Activated naive CD8-positive, alpha-beta T cell treated with anti-CD3 and anti-CD28 coated beads for 36 hours (primary cell): ENCODE measurements around the gene ZNF579. TPM values are rescaled to one million over a fixed set of nuclear protein-coding genes. Genes with fewer than 3 reads are reported as not detected.
A peak's percentile ranks its signal among the peaks of the same experiment; 100 is the strongest.
"Not testable (repeated sequence)": the region's sequence is repeated elsewhere in the genome, so short reads cannot be mapped to it uniquely, and the experiment has no call there.

Experiments used
- DNase-seq: peaks from one replicate; pipeline ENCODE4 v3.0.0; 2021
- H3K27ac Mint-ChIP-seq: one replicate; pipeline ENCODE4 v1.8.0; 2022; ENCODE audit warnings: mild to moderate bottlenecking, moderate library complexity, mixed read lengths
- H3K27me3 Mint-ChIP-seq: one replicate; pipeline ENCODE4 v1.8.0; 2022; ENCODE audit warnings: mild to moderate bottlenecking, mixed read lengths
- H3K36me3 Mint-ChIP-seq: one replicate; pipeline ENCODE4 v1.8.0; 2021; ENCODE audit warnings: mild to moderate bottlenecking, mixed read lengths
- H3K4me1 Mint-ChIP-seq: one replicate; pipeline ENCODE4 v1.8.0; 2021; ENCODE audit warnings: mixed read lengths
- H3K4me3 Mint-ChIP-seq: one replicate; pipeline ENCODE4 v1.8.0; 2022; ENCODE audit warnings: mild to moderate bottlenecking, moderate library complexity, mixed read lengths
- H3K9me3 Mint-ChIP-seq: one replicate; pipeline ENCODE4 v1.8.0; 2022; ENCODE audit warnings: mixed read lengths
- total RNA-seq, 2 experiments: library from RNA; stranded (reverse); gene quantifications; one replicate each; pipeline ENCODE4 v1.2.3, GENCODE V29; 2021

ZNF579 gene
- total RNA-seq, 2 experiments from 2014 or later = 5.5 to 6.1 TPM

- H3K27me3 Mint-ChIP-seq = no peaks in the 10 kb centered on the region
- peaks cover 20% of the 10 kb centered on the region for H3K36me3 Mint-ChIP-seq
- no peak overlapping the region for H3K27ac Mint-ChIP-seq
- DNase-seq = no peak
- peaks cover 7% of the 10 kb centered on the region for H3K4me1 Mint-ChIP-seq
- no peak overlapping the region for H3K4me3 Mint-ChIP-seq
- H3K9me3 Mint-ChIP-seq = no peaks in the 10 kb centered on the region
Observed at GRCh38 chr19:55591555-55591954, 10.9 kb upstream of the ZNF579 start.

- no peaks in the 10 kb centered on the region for H3K27me3 Mint-ChIP-seq
- H3K36me3 Mint-ChIP-seq = peaks cover 11% of the 10 kb centered on the region
- peaks cover 11% of the 10 kb centered on the region for H3K4me1 Mint-ChIP-seq
- no peak overlapping the region for H3K27ac Mint-ChIP-seq
- no peaks in the 10 kb centered on the region for H3K9me3 Mint-ChIP-seq
- DNase-seq = no peak
- H3K4me3 Mint-ChIP-seq = no peak overlapping the region
Observed at GRCh38 chr19:55590617-55591016, 10.0 kb upstream of the ZNF579 start.

GRCh38 chr19:55590109-55590508, 9.5 kb upstream of the ZNF579 start:
- no peak for DNase-seq
- Mint-ChIP-seq H3K27ac (no peak overlapping the region), H3K4me3 (no peak overlapping the region), H3K27me3 (no peaks in the 10 kb centered on the region), H3K4me1 (peaks cover 16% of the 10 kb centered on the region), H3K9me3 (no peaks in the 10 kb centered on the region), H3K36me3 (peaks cover 6% of the 10 kb centered on the region)

- no peaks in the 10 kb centered on the region for H3K36me3 Mint-ChIP-seq
- DNase-seq = no peak
- H3K4me1 Mint-ChIP-seq = peaks cover 16% of the 10 kb centered on the region
- no peak overlapping the region for H3K4me3 Mint-ChIP-seq
- no peaks in the 10 kb centered on the region for H3K27me3 Mint-ChIP-seq
- H3K9me3 Mint-ChIP-seq = no peaks in the 10 kb centered on the region
- no peak overlapping the region for H3K27ac Mint-ChIP-seq
Observed at GRCh38 chr19:55588738-55589137, 8.1 kb upstream of the ZNF579 start.

GRCh38 chr19:55586976-55587668, 6.5 kb upstream of the ZNF579 start:
- H3K36me3 Mint-ChIP-seq = no peaks in the 10 kb centered on the region
- peaks cover 16% of the 10 kb centered on the region for H3K4me1 Mint-ChIP-seq
- DNase-seq = peak; percentile 95
- H3K27ac Mint-ChIP-seq = peak overlapping the region; percentile 16
- no peaks in the 10 kb centered on the region for H3K27me3 Mint-ChIP-seq
- peak overlapping the region; percentile 77 for H3K4me3 Mint-ChIP-seq
- no peaks in the 10 kb centered on the region for H3K9me3 Mint-ChIP-seq

GRCh38 chr19:55585658-55586339, 5.2 kb upstream of the ZNF579 start:
- peak; percentile 44 for DNase-seq
- Mint-ChIP-seq H3K27me3 (no peaks in the 10 kb centered on the region), H3K36me3 (no peaks in the 10 kb centered on the region), H3K9me3 (no peaks in the 10 kb centered on the region), H3K4me1 (peaks cover 26% of the 10 kb centered on the region), H3K4me3 (peak overlapping the region; percentile 55), H3K27ac (no peak overlapping the region)

- H3K4me3 Mint-ChIP-seq = no peak overlapping the region
Observed at GRCh38 chr19:55584871-55585270, 4.2 kb upstream of the ZNF579 start.

GRCh38 chr19:55583897-55584296, 3.2 kb upstream of the ZNF579 start:
- not testable (repeated sequence) for H3K4me3 Mint-ChIP-seq, DNase-seq, H3K36me3 Mint-ChIP-seq, H3K27me3 Mint-ChIP-seq, H3K9me3 Mint-ChIP-seq, H3K27ac Mint-ChIP-seq
- peaks cover 32% of the 10 kb centered on the region for H3K4me1 Mint-ChIP-seq

More at GRCh38 chr19:55584871-55585270, 4.2 kb upstream of the ZNF579 start:
- H3K36me3 Mint-ChIP-seq = peaks cover 2% of the 10 kb centered on the region
- DNase-seq = no peak
- no peaks in the 10 kb centered on the region for H3K9me3 Mint-ChIP-seq
- H3K27ac Mint-ChIP-seq = no peak overlapping the region
- peaks cover 28% of the 10 kb centered on the region for H3K4me1 Mint-ChIP-seq
- H3K27me3 Mint-ChIP-seq = no peaks in the 10 kb centered on the region

- H3K27ac Mint-ChIP-seq, H3K9me3 Mint-ChIP-seq, DNase-seq, H3K27me3 Mint-ChIP-seq, H3K4me3 Mint-ChIP-seq: not testable (repeated sequence)
- H3K36me3 Mint-ChIP-seq = peaks cover 11% of the 10 kb centered on the region
- peaks cover 30% of the 10 kb centered on the region for H3K4me1 Mint-ChIP-seq
Observed at GRCh38 chr19:55582284-55582683, 1.6 kb upstream of the ZNF579 start.

GRCh38 chr19:55581823-55582223, 1.2 kb upstream of the ZNF579 start:
- H3K9me3 Mint-ChIP-seq = no peaks in the 10 kb centered on the region
- H3K27ac Mint-ChIP-seq = no peak overlapping the region
- peaks cover 26% of the 10 kb centered on the region for H3K4me1 Mint-ChIP-seq
- no peaks in the 10 kb centered on the region for H3K27me3 Mint-ChIP-seq
- DNase-seq = no peak
- H3K4me3 Mint-ChIP-seq = peak overlapping the region; percentile 84
- H3K36me3 Mint-ChIP-seq = peaks cover 16% of the 10 kb centered on the region

GRCh38 chr19:55581145-55581822, 636 bp upstream of the ZNF579 start:
- H3K27ac Mint-ChIP-seq = peak overlapping the region; percentile 68
- peaks cover 26% of the 10 kb centered on the region for H3K4me1 Mint-ChIP-seq
- DNase-seq = no peak
- no peaks in the 10 kb centered on the region for H3K27me3 Mint-ChIP-seq
- H3K9me3 Mint-ChIP-seq = no peaks in the 10 kb centered on the region
- H3K4me3 Mint-ChIP-seq = peak overlapping the region; percentile 84
- peaks cover 18% of the 10 kb centered on the region for H3K36me3 Mint-ChIP-seq

- H3K9me3 Mint-ChIP-seq = no peaks in the 10 kb centered on the region
- DNase-seq = no peak
- peak overlapping the region; percentile 72 for H3K27ac Mint-ChIP-seq
- H3K27me3 Mint-ChIP-seq = no peaks in the 10 kb centered on the region
- H3K36me3 Mint-ChIP-seq = peaks cover 20% of the 10 kb centered on the region
- peaks cover 16% of the 10 kb centered on the region for H3K4me1 Mint-ChIP-seq
- H3K4me3 Mint-ChIP-seq = peak overlapping the region; percentile 84
Observed at GRCh38 chr19:55579766-55580621, 654 bp downstream of the ZNF579 start.

- no peak for DNase-seq
- Mint-ChIP-seq H3K9me3 (no peaks in the 10 kb centered on the region), H3K36me3 (peaks cover 20% of the 10 kb centered on the region), H3K27me3 (no peaks in the 10 kb centered on the region), H3K27ac (no peak overlapping the region), H3K4me1 (peaks cover 16% of the 10 kb centered on the region), H3K4me3 (peak overlapping the region; percentile 84)
Observed at GRCh38 chr19:55578761-55579747, 1.6 kb downstream of the ZNF579 start.
